HFF-Myc (cell line): ENCODE measurements around the gene HSPA1A.

Source experiments
- DNase-seq: peaks from one replicate; pipeline ENCODE4 v3.0.0-alpha.2; 2011; ENCODE audit warnings: low read depth; ENCODE audit errors: extremely low read depth
- H3K4me3 ChIP-seq: replicated peaks from 2 replicates; pipeline ENCODE4 v1.5.1; 2011; ENCODE audit warnings: low read depth, mild to moderate bottlenecking, control low read depth, low read length
- CTCF ChIP-seq: IDR thresholded peaks from 2 replicates; pipeline ENCODE4 v1.5.1; 2012; ENCODE audit warnings: mild to moderate bottlenecking, low read depth, low read length, control low read depth; ENCODE audit errors: missing control alignments

HSPA1A gene

GRCh38 chr6:31781244-31782125 lies 33.9 kb upstream of the HSPA1A start:
- no peak for TF ChIP-seq CTCF
- no peak overlapping the region for H3K4me3 ChIP-seq

GRCh38 chr6:31782126-31782855 lies 33.1 kb upstream of the HSPA1A start:
- DNase-seq, result no peak
- no peak overlapping the region for H3K4me3 ChIP-seq
- no peak for TF ChIP-seq CTCF

More at GRCh38 chr6:31781244-31782125, 33.9 kb upstream of the HSPA1A start:
- DNase-seq, result no peak

GRCh38 chr6:31784098-31784925 lies 31.0 kb upstream of the HSPA1A start:
- TF ChIP-seq CTCF, result no peak
- no peak for DNase-seq
- no peak overlapping the region for H3K4me3 ChIP-seq

GRCh38 chr6:31785475-31785874 lies 29.9 kb upstream of the HSPA1A start:
- H3K4me3 ChIP-seq, result no peak overlapping the region
- DNase-seq, result no peak
- no peak for TF ChIP-seq CTCF

GRCh38 chr6:31791324-31792089 lies 23.8 kb upstream of the HSPA1A start:
- DNase-seq, result no peak
- no peak overlapping the region for H3K4me3 ChIP-seq
- TF ChIP-seq CTCF, result peak; percentile 78

GRCh38 chr6:31792090-31792374 lies 23.3 kb upstream of the HSPA1A start:
- no peak for TF ChIP-seq CTCF
- DNase-seq, result no peak
- no peak overlapping the region for H3K4me3 ChIP-seq
